ENCODE measurements around the gene SIK2. TPM values are rescaled to one million over a fixed set of nuclear protein-coding genes. Genes with fewer than 3 reads are reported as not detected.

Gene SIK2
- total RNA-seq, 1 donor from 2014 or later, result 8.2 TPM

DNA sequence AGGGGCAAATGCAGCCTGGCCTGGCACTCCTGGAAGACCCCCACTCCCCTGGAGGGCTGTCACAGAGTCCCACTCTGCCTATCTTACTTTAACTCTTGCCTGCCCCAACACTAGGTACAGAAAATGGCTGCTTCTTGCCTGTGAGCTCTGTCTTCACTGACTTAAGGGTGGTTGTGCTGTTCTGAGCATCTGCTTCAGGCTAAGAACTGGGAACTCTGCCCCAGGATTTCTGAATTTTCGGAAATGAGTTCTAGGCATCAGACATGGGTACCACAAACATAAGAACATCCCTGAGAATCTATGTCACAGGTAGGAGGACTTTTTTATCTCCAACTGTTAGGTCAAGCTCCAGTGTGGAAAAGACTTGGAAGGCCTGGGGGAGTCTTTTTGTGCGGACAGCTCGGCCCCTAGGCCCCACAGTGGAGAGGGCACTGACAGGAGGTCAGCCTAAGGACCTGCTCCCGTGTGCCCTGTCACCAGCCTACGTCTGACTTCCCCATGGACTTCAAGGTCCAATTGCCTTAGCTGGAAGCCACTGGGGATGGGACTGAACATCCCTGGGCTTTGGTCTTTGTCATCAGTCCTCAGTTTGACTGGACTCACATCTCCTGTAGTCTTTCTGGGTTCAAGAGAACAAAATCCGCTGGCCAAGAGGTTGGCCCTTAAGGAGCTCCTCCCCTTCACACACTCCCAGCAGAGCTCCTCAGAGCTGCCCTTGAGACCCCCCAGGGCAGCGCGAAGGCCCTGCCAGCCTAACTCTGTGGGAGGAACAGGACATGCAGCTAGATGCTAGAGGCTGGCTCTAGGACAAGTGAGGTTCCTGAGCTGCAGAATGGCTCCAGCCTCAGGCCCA lies 132.1 kb downstream of the SIK2 start:
- H3K4me3 ChIP-seq, result peak overlapping the region in 1 of 2 donors; percentile 1
- intact Hi-C loops (cut with DNase I), result loop anchor here (10.0 kb wide), 1 partner anchor 410 kb away; no protein-coding TSS in a partner anchor
- peaks cover 41 to 79% of the 10 kb centered on the region in 2 donors for H3K4me1 ChIP-seq

GRCh38 chr11:111734954-111735261 lies 132.7 kb downstream of the SIK2 start:
- Histone ChIP-seq H3K27me3 (no peaks in the 10 kb centered on the region), H3K36me3 (no peaks in the 10 kb centered on the region), H3K9me3 (no peaks in the 10 kb centered on the region), H3K4me1 (peaks cover 41 to 79% of the 10 kb centered on the region in 2 donors), H3K4me3 (peak overlapping the region; percentile 1 to 29), H3K27ac (peak overlapping the region; percentile 91 to 97)
- TF ChIP-seq, protein P1, sequence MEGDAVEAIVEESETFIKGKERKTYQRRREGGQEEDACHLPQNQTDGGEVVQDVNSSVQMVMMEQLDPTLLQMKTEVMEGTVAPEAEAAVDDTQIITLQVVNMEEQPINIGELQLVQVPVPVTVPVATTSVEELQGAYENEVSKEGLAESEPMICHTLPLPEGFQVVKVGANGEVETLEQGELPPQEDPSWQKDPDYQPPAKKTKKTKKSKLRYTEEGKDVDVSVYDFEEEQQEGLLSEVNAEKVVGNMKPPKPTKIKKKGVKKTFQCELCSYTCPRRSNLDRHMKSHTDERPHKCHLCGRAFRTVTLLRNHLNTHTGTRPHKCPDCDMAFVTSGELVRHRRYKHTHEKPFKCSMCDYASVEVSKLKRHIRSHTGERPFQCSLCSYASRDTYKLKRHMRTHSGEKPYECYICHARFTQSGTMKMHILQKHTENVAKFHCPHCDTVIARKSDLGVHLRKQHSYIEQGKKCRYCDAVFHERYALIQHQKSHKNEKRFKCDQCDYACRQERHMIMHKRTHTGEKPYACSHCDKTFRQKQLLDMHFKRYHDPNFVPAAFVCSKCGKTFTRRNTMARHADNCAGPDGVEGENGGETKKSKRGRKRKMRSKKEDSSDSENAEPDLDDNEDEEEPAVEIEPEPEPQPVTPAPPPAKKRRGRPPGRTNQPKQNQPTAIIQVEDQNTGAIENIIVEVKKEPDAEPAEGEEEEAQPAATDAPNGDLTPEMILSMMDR (IDR thresholded peaks at IDR 0.05), result no peak
- DNase-seq (ENCODE audit: low spot score in 2 of 2), result no peak
- intact Hi-C loops (cut with DNase I), result loop anchor here (1.0 to 10.0 kb wide), 2 partner anchors 133 to 410 kb away; partner anchors contain the start of gene SIK2

More for the DNA sequence above, 132.1 kb downstream of the SIK2 start:
- TF ChIP-seq, protein P1 (IDR thresholded peaks at IDR 0.05), result no peak
- Histone ChIP-seq H3K27ac (peak overlapping the region; percentile 91 to 97), H3K27me3 (no peaks in the 10 kb centered on the region), H3K9me3 (no peaks in the 10 kb centered on the region), H3K36me3 (no peaks in the 10 kb centered on the region)
- no peak for DNase-seq (ENCODE audit: low spot score in 2 of 2)

GRCh38 chr11:111735262-111736116 lies 133.2 kb downstream of the SIK2 start:
- H3K4me3 ChIP-seq, result peak overlapping the region; percentile 29 to 55
- intact Hi-C loops (cut with DNase I), result loop anchor here (1.0 to 10.0 kb wide), 2 partner anchors 133 to 411 kb away; partner anchors contain the start of gene SIK2
- H3K36me3 ChIP-seq, result peaks cover 0 to 3% of the 10 kb centered on the region in 2 donors
- peaks cover 41 to 76% of the 10 kb centered on the region in 2 donors for H3K4me1 ChIP-seq
- peak; percentile 47 to 95 for DNase-seq (ENCODE audit: low spot score in 2 of 2)
- TF ChIP-seq, protein P1 (IDR thresholded peaks at IDR 0.05), result no peak
- no peaks in the 10 kb centered on the region for H3K9me3 ChIP-seq
- H3K27me3 ChIP-seq, result no peaks in the 10 kb centered on the region
- peak overlapping the region; percentile 91 to 97 for H3K27ac ChIP-seq

- Histone ChIP-seq H3K4me1 (peaks cover 36 to 74% of the 10 kb centered on the region in 2 donors), H3K27me3 (no peaks in the 10 kb centered on the region), H3K9me3 (no peaks in the 10 kb centered on the region), H3K36me3 (peaks cover 6 to 10% of the 10 kb centered on the region in 2 donors), H3K27ac (peak overlapping the region; percentile 91 to 97), H3K4me3 (peak overlapping the region in 1 of 2 donors; percentile 55)
- intact Hi-C loops (cut with DNase I), result loop anchor here (10.0 kb wide), 1 partner anchor 411 kb away; no protein-coding TSS in a partner anchor
- DNase-seq (ENCODE audit: low spot score in 2 of 2), result no peak
- TF ChIP-seq, protein P1 (IDR thresholded peaks at IDR 0.05), result no peak
Observed at GRCh38 chr11:111736181-111736590, 133.9 kb downstream of the SIK2 start.

- Histone ChIP-seq H3K4me3 (no peak overlapping the region), H3K9me3 (no peaks in the 10 kb centered on the region), H3K27ac (peak overlapping the region; percentile 91 to 97), H3K4me1 (peaks cover 33 to 68% of the 10 kb centered on the region in 2 donors), H3K27me3 (no peaks in the 10 kb centered on the region), H3K36me3 (peaks cover 11 to 17% of the 10 kb centered on the region in 2 donors)
- intact Hi-C loops (cut with DNase I), result loop anchor here (10.0 kb wide), 1 partner anchor 412 kb away; no protein-coding TSS in a partner anchor
- TF ChIP-seq, protein P1 (IDR thresholded peaks at IDR 0.05), result no peak
- DNase-seq (ENCODE audit: low spot score in 2 of 2), result no peak
Observed at GRCh38 chr11:111736621-111737443, 134.6 kb downstream of the SIK2 start.

All from ascending aorta (tissue), 2 donors.